IPS-20b (cell line): ENCODE measurements around the gene SRSF1.
A peak's percentile ranks its signal among the peaks of the same experiment; 100 is the strongest.

Experiments
- H3K27ac ChIP-seq: one replicate; pipeline ENCODE4 v1.5.1; 2013; ENCODE audit warnings: low read length
- H3K27me3 ChIP-seq: 2 replicates; pipeline ENCODE4 v1.6.1; 2013; ENCODE audit warnings: mild to moderate bottlenecking, low read length, inconsistent platforms; ENCODE audit not compliant: insufficient read depth
- H3K36me3 ChIP-seq: 2 replicates; pipeline ENCODE4 v1.6.1; 2013; ENCODE audit warnings: low read depth, mild to moderate bottlenecking, inconsistent platforms, low read length, moderate library complexity; ENCODE audit not compliant: insufficient read depth
- H3K4me1 ChIP-seq: 2 replicates; pipeline ENCODE4 v1.6.1; 2013; ENCODE audit warnings: mild to moderate bottlenecking, control low read depth, inconsistent platforms, low read length, moderate library complexity; ENCODE audit not compliant: insufficient read depth
- H3K4me3 ChIP-seq: 2 replicates; pipeline ENCODE4 v1.5.1; 2013; ENCODE audit warnings: mild to moderate bottlenecking, low read length, inconsistent platforms
- H3K9ac ChIP-seq: 2 replicates; pipeline ENCODE4 v1.6.1; 2013; ENCODE audit warnings: low read depth, mild to moderate bottlenecking, inconsistent platforms, low read length, moderate library complexity
- H3K9me3 ChIP-seq: 2 replicates; pipeline ENCODE4 v1.6.1; 2013; ENCODE audit warnings: mild to moderate bottlenecking, low read depth, low read length, inconsistent platforms; ENCODE audit not compliant: insufficient read depth

SRSF1 gene

DNA sequence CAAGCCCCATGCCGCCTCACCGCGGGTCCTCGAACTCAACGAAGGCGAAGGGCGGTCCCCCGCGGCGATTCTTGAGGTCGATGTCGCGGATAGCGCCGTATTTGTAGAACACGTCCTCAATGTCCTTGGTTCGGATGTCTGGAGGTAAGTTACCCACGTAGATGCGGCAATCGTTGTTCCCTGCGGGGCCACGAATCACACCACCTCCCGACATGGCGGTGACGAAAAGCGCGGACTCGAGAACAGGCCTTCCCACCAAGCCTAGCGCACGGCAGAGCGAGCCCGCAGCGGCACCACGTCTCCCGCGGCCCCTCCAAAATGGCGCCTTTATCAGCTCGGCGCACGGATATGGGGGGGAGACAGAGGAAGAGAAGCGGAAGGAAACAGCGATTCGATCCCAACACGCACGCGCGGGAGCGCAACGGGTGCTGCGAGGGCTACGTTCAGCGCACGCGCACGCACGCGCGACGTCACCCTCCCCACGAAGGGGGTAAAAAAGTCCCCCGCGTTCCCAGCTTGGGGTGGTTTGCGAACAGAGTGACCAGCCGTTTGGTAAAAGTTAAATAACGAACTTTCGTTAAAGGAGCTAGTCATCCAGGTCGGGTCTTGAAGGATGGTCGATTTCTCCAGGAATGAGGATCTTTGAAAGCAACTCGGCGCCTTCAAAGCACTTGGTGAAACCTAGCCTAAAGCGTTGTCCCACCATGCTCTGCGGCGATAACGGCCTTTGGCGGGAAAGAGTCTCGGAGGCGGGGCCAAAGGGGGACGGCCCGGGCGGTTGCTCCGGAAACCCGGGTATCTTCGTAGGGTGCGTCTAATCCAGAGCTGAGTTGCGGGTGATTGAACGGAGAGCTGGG, at the start of gene SRSF1:
TSS of gene SRSF1 (minus strand) at position 323 of the 857 bp plus-strand sequence. CDS start at position 214, 109 bp downstream.
- Histone ChIP-seq H3K27me3 (no peaks in the 10 kb centered on the region), H3K27ac (peak within 1 kb of the TSS; percentile 99), H3K4me3 (peak within 1 kb of the TSS; percentile 94), H3K9me3 (no peaks in the 10 kb centered on the region), H3K9ac (peak within 1 kb of the TSS; percentile 100), H3K36me3 (peaks cover 40% of the 10 kb centered on the region), H3K4me1 (peaks cover 17% of the 10 kb centered on the region)

GRCh38 chr17:58056476-58056875, 49.4 kb upstream of the SRSF1 start:
- Histone ChIP-seq H3K9ac (no peak overlapping the region), H3K9me3 (no peaks in the 10 kb centered on the region), H3K27ac (no peak overlapping the region), H3K27me3 (no peaks in the 10 kb centered on the region), H3K36me3 (no peaks in the 10 kb centered on the region), H3K4me1 (no peaks in the 10 kb centered on the region), H3K4me3 (no peak overlapping the region)

DNA sequence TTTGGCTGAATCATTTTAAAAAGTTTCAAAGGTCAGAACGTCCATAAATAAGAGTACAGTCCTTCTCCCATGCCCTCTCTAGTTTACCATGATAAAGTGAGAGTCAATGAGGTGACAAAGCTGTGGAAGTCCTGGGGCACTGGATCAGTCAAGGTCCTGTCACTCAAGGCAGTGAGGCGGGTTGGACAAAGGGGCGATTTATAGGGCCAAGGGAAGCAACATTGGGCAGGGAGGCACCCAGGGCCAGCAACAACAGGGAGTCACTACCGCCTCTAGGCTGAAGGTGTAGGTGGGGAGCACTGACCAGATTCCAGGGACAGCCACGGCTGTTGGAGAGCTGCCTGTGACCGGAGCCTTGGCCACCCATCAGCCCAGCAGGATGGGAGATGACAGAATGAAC, 47.6 kb upstream of the SRSF1 start:
- no peak overlapping the region for H3K4me3 ChIP-seq
- no peak overlapping the region for H3K9ac ChIP-seq
- H3K9me3 ChIP-seq = no peaks in the 10 kb centered on the region
- H3K27ac ChIP-seq = no peak overlapping the region
- no peaks in the 10 kb centered on the region for H3K27me3 ChIP-seq
- no peaks in the 10 kb centered on the region for H3K36me3 ChIP-seq
- H3K4me1 ChIP-seq = no peaks in the 10 kb centered on the region

GRCh38 chr17:58052945-58053715, 46.1 kb upstream of the SRSF1 start:
- Histone ChIP-seq H3K27me3 (peaks cover under 1% of the 10 kb centered on the region; the same call in 1 of the 2 replicates), H3K36me3 (no peaks in the 10 kb centered on the region), H3K9ac (no peak overlapping the region), H3K27ac (no peak overlapping the region), H3K9me3 (no peaks in the 10 kb centered on the region), H3K4me1 (no peaks in the 10 kb centered on the region), H3K4me3 (no peak overlapping the region)

- Histone ChIP-seq H3K9me3 (no peaks in the 10 kb centered on the region), H3K27ac (no peak overlapping the region), H3K36me3 (no peaks in the 10 kb centered on the region), H3K27me3 (peaks cover 7% of the 10 kb centered on the region; the same call in 1 of the 2 replicates), H3K9ac (no peak overlapping the region), H3K4me3 (no peak overlapping the region), H3K4me1 (no peaks in the 10 kb centered on the region)
These were observed 45.4 kb upstream of the SRSF1 start for GRCh38 chr17:58052407-58052806.

DNA sequence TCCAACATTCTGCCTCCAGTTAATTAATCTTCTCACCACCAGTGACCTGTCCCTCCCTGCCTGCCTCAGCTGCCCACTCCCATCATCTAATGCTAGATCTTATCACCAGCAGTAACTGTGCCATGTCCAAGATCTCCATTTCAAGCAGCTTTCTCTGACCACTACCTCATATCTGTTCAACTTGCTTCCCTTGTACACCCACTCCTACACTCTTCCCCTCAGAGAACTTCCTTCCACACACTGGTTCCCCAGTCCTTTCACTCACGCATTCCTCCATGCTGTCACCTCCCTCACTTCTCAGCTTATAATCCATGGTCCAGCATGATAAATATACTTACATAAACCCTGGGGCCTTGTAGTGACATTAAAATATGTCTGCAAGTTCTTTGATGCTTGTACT, 44.4 kb upstream of the SRSF1 start:
- Histone ChIP-seq H3K9ac (no peak overlapping the region), H3K36me3 (no peaks in the 10 kb centered on the region), H3K9me3 (no peaks in the 10 kb centered on the region), H3K27ac (no peak overlapping the region), H3K4me1 (peaks cover 3% of the 10 kb centered on the region; the same call in 1 of the 2 replicates), H3K4me3 (no peak overlapping the region), H3K27me3 (peaks cover 11% of the 10 kb centered on the region; the same call in 1 of the 2 replicates)

DNA sequence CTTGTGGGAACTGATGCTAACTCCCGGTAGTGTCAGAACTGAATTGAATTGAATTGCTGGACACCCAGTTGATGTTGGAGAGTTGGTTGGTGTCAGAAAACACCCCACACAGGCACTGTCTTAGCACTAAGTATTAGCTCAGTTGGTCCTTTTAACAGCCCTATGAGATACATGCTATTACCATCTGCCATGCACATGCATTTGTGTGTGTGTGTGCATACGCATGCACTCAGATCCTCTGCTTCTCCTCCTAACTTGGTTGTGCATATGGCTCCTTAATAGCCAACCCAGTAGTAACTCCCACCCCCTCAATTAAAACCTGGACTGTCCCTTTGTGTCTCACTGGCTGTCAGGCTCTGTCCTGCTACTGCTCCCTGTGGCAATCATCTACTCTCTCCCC, 43.9 kb upstream of the SRSF1 start:
- H3K9ac ChIP-seq = no peak overlapping the region
- H3K27me3 ChIP-seq = peaks cover 16% of the 10 kb centered on the region; the same call in 1 of the 2 replicates
- no peaks in the 10 kb centered on the region for H3K9me3 ChIP-seq
- peaks cover 3% of the 10 kb centered on the region; the same call in 1 of the 2 replicates for H3K4me1 ChIP-seq
- no peak overlapping the region for H3K4me3 ChIP-seq
- no peaks in the 10 kb centered on the region for H3K36me3 ChIP-seq
- H3K27ac ChIP-seq = no peak overlapping the region

DNA sequence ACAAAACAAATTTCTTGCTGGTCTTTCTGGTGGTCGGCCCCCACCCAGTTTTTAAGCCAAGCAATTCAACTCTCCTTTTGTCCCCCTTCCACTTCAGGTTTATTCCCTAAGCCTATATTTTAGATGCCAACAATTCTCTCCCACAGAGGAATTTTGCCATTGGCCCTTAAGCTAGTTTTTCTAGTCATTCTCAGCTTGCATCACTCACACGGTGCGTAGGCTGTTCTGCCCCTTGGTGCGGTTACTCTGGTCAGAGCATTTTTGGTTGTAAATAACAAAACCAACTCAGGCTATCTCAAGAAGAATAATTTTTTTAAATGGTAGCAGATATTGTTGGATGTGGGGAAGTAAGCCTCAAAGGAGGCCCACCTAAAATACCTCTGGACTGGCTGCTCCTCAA, 42.5 kb upstream of the SRSF1 start:
- H3K9ac ChIP-seq = no peak overlapping the region
- no peak overlapping the region for H3K27ac ChIP-seq
- H3K36me3 ChIP-seq = no peaks in the 10 kb centered on the region
- peaks cover 3% of the 10 kb centered on the region; the same call in 1 of the 2 replicates for H3K4me1 ChIP-seq
- H3K4me3 ChIP-seq = no peak overlapping the region
- no peaks in the 10 kb centered on the region for H3K9me3 ChIP-seq
- H3K27me3 ChIP-seq = peaks cover 16% of the 10 kb centered on the region; the same call in 1 of the 2 replicates

GRCh38 chr17:58047376-58048150, 40.5 kb upstream of the SRSF1 start:
- no peak overlapping the region for H3K4me3 ChIP-seq
- H3K27ac ChIP-seq = no peak overlapping the region
- H3K27me3 ChIP-seq = peaks cover 16% of the 10 kb centered on the region; the same call in 1 of the 2 replicates
- no peaks in the 10 kb centered on the region for H3K9me3 ChIP-seq
- H3K36me3 ChIP-seq = no peaks in the 10 kb centered on the region
- H3K4me1 ChIP-seq = peaks cover 3% of the 10 kb centered on the region; the same call in 1 of the 2 replicates
- H3K9ac ChIP-seq = no peak overlapping the region

GRCh38 chr17:58046239-58047094, 39.4 kb upstream of the SRSF1 start:
- Histone ChIP-seq H3K27ac (no peak overlapping the region), H3K4me3 (no peak overlapping the region), H3K27me3 (peaks cover 16% of the 10 kb centered on the region; the same call in 1 of the 2 replicates), H3K4me1 (peaks cover 3% of the 10 kb centered on the region; the same call in 1 of the 2 replicates), H3K9me3 (no peaks in the 10 kb centered on the region), H3K36me3 (no peaks in the 10 kb centered on the region), H3K9ac (no peak overlapping the region)
